SU-DHL-6 (cell line): ENCODE results near the gene FIGLA.

ENCODE experiments used
- EZH2phosphoT487 ChIP-seq: fragments of 200-600 bp; sonication (generic), shearing (Covaris generic); conservative IDR thresholded peaks from 2 replicates; pipeline ENCODE4 v1.6.1; 2018; ENCODE audit warnings: mild to moderate bottlenecking, antibody characterized with exemption, low read length, moderate library complexity, mixed read lengths
- TF ChIP-seq, protein P1 (sequence below): fragments of 200-600 bp; sonication (generic); IDR thresholded peaks from one replicate; pipeline ENCODE4 v1.5.1; 2017; ENCODE audit warnings: antibody characterized with exemption, mild to moderate bottlenecking, low read length, moderate library complexity; ENCODE audit not compliant: insufficient read depth, poor library complexity, severe bottlenecking

DNA sequence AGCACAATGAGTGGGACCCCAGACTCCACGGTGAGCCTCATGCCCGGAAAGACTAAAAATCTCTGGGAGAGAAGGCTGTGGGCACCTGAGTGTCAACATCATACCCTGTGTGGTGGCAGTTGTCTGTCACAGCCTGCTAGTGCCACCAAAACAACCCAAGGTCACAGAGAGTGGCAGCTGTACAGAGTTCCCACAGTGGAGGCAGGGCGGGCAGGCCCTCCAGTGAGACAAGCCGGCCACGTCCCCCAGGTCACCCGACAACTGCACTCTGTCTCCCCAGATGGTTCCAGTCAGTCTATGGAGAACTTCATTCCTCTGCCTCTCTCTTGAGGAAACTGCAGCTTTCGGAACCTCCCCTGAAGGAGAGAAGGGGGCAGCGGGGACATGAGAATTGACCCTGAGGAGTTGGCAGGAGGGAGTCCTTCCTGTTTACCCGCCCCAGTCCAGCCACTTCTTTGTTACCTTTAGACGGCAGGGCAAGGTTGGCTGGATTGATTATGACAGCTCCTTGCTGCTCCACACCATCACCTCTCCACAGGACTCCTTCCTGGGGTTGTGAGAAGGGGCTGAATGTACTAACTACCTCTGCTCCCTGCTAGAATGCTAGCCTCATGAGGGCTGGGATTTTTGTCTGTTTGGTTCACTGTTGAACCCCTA lies 11.3 kb upstream of the FIGLA start:
- TF ChIP-seq, protein P1, sequence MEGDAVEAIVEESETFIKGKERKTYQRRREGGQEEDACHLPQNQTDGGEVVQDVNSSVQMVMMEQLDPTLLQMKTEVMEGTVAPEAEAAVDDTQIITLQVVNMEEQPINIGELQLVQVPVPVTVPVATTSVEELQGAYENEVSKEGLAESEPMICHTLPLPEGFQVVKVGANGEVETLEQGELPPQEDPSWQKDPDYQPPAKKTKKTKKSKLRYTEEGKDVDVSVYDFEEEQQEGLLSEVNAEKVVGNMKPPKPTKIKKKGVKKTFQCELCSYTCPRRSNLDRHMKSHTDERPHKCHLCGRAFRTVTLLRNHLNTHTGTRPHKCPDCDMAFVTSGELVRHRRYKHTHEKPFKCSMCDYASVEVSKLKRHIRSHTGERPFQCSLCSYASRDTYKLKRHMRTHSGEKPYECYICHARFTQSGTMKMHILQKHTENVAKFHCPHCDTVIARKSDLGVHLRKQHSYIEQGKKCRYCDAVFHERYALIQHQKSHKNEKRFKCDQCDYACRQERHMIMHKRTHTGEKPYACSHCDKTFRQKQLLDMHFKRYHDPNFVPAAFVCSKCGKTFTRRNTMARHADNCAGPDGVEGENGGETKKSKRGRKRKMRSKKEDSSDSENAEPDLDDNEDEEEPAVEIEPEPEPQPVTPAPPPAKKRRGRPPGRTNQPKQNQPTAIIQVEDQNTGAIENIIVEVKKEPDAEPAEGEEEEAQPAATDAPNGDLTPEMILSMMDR, result no peak
- no peak for TF ChIP-seq EZH2phosphoT487
